ENCODE measurements around the gene ARHGAP26.

Gene ARHGAP26

DNA sequence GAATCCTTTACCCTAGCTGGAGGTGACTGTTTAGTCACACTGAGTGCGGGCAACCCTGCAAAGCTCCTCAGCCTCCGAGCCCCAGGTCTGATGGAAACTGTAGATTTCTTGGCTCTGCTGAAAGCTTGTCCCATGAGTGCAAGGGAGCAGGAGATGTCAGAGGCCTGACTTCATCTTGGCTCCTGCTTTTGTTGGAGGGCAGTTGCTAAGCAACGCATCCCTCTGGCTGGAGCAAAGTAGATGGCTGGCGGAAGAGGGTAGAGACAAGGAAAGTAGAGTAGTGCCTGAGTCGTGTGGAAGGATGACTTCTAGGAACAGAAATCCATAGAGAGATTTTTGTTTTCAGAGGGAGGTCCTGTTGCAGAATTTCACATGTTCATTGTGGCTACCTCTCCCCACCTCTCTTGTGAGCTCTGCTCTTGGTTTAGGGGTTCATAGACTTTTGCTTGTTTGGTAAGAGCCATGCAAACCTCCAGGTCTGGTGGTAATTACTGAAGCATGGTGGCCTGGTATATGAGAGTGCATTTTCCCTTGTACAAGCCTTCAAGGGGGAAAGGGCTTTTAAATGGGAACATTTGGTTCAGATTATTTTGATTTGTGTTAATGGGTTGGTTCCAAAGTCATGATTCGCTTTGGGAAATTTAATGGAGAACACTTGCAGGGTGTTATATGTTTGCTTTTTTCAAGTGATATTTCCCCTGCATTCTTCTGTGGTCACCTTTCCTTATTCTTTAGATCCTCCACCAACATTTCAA lies 71.5 kb downstream of the ARHGAP26 start:
- no peak overlapping the region for H3K4me3 ChIP-seq (ENCODE audit: low read depth, low read length)
- TF ChIP-seq, protein P1, sequence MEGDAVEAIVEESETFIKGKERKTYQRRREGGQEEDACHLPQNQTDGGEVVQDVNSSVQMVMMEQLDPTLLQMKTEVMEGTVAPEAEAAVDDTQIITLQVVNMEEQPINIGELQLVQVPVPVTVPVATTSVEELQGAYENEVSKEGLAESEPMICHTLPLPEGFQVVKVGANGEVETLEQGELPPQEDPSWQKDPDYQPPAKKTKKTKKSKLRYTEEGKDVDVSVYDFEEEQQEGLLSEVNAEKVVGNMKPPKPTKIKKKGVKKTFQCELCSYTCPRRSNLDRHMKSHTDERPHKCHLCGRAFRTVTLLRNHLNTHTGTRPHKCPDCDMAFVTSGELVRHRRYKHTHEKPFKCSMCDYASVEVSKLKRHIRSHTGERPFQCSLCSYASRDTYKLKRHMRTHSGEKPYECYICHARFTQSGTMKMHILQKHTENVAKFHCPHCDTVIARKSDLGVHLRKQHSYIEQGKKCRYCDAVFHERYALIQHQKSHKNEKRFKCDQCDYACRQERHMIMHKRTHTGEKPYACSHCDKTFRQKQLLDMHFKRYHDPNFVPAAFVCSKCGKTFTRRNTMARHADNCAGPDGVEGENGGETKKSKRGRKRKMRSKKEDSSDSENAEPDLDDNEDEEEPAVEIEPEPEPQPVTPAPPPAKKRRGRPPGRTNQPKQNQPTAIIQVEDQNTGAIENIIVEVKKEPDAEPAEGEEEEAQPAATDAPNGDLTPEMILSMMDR (IDR thresholded peaks at IDR 0.05; ENCODE audit: borderline replicate concordance, insufficient read depth, low read depth, low read length), result no peak

DNA sequence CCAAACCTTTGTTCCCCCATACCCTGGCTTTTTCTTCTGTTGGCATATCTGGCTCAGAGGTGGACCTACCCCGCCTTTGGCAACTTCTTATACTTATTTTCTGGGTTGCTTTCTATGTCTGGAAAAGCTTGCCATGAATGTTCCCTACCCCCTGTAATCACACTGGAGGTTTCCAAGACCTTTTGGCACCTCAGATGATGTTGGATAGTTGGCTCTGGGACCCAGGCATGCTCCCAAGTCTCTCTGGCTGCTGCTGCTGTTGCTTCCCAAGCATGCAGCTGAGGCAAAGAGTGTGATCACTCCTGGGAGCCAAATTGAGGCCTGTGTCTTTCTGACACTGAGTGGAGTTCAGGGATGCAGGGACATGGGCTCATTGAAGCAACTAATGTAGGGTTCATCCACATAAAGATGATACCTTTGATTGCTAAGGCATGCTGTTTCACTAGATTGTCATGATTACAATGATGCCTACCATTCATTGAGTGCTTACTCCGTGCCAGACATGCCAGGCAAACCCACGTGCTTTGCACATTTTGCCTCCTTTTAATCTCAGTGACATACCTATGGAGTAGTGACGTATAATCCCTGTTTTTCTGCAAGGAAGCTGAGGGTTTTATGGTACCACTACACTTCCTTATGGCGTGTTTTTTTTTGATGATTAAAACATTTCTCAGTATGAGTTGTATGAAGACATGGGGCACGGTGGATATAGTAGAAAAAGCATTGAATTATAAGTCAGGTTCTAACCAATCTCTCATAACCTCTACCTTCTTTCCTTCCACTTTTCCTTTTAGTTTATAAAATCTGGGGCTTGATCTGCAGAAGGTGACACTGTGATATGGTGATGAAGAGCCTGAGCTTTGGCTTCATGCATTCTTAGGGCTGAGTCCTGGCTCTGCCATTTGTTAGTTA lies 73.1 kb downstream of the ARHGAP26 start:
- TF ChIP-seq, protein P1 (IDR thresholded peaks at IDR 0.05; ENCODE audit: borderline replicate concordance, insufficient read depth, low read depth, low read length), result no peak
- no peak overlapping the region for H3K4me3 ChIP-seq (ENCODE audit: low read depth, low read length)

DNA sequence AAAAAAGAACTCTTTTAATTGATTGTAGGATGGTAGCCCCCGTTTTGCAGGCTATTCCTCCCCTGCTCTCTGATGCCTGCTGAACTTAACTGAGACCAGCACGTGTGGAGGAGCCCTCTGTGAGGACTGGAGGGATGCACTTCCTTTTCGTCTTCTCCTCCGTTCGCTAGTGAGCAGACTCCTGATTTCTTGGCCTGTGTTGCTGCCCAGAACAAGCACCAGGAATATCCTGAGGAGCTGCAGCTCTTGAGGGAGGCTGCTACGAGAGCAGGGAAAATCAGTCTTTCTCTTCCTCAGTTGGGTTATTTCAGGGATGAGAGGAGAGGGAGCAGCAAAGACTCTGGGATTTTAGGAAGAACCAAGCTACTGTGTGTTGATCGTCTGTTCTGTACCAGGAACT lies 74.7 kb downstream of the ARHGAP26 start:
- no peak overlapping the region for H3K4me3 ChIP-seq (ENCODE audit: low read depth, low read length)
- TF ChIP-seq, protein P1 (IDR thresholded peaks at IDR 0.05; ENCODE audit: borderline replicate concordance, insufficient read depth, low read depth, low read length), result no peak

DNA sequence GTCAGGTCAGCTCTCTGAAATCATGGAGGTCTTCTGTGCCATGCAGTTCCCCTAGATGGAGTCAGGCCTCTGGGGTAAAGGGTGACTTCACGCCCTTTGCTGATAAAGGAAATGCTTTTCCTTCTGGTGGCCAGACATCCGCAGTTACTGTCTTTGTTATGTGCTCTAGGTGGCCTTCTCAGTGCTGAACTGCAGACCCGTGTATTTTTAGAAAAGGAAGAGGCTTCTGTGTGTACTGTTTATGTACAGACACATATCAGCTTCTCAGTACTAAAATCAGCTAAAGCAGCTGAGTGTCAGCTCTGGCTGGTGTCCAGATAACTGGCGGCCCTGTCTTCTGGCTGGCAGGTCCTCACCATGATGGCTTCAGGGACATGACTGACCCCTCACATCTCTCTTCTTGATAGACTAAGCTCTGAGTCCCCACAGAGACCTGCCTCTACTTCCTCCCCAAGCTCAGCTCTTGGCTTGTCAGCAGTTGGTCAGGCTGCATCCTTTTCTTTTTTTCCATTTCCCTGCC lies 75.3 kb downstream of the ARHGAP26 start:
- TF ChIP-seq, protein P1 (IDR thresholded peaks at IDR 0.05; ENCODE audit: borderline replicate concordance, insufficient read depth, low read depth, low read length), result no peak
- no peak overlapping the region for H3K4me3 ChIP-seq (ENCODE audit: low read depth, low read length)

DNA sequence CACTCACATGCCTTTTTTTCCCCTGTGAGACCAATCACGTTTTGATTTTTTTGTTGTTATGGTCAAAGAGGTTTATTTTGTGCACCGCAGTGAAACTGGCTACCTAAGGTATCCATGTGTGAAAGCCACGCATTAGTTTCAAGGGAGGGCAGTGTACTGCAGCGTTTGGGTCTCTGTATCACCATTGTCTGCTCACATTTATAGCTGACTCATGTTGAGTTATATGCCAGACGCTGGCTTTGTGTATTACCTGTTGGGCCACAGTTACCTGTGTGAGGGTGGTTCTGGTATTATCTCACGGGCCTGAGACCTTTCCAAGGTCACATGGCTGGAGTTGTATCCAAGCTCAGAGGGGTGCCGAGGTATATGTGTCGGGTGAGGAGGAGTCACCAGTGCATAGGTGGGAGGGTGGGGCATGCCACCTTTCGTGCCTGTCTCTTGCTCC lies 75.8 kb downstream of the ARHGAP26 start:
- TF ChIP-seq, protein P1 (IDR thresholded peaks at IDR 0.05; ENCODE audit: borderline replicate concordance, insufficient read depth, low read depth, low read length), result no peak
- no peak overlapping the region for H3K4me3 ChIP-seq (ENCODE audit: low read depth, low read length)

DNA sequence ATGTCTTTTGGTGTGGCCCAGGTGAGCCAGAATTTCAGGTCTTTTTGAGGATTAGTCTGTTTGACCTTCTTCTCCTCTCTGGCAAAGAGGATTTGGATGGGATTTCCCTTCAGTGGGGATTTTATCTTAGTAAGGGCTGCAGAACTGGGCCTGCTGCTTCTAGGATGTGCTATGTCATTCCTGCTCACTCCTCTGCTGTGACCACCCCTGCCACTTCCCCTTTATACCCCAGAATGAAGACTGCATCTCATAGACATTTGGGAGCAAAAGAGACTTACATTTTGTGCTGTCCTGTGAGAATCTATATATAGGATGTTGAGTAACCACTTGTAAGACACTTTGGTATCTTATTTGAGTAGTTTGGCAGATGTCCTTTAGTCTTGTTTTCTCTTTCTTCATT lies 76.2 kb downstream of the ARHGAP26 start:
- H3K4me3 ChIP-seq (ENCODE audit: low read depth, low read length), result no peak overlapping the region
- TF ChIP-seq, protein P1 (IDR thresholded peaks at IDR 0.05; ENCODE audit: borderline replicate concordance, insufficient read depth, low read depth, low read length), result no peak
